Measurements from ENCODE around the gene TMEM81.

DNA sequence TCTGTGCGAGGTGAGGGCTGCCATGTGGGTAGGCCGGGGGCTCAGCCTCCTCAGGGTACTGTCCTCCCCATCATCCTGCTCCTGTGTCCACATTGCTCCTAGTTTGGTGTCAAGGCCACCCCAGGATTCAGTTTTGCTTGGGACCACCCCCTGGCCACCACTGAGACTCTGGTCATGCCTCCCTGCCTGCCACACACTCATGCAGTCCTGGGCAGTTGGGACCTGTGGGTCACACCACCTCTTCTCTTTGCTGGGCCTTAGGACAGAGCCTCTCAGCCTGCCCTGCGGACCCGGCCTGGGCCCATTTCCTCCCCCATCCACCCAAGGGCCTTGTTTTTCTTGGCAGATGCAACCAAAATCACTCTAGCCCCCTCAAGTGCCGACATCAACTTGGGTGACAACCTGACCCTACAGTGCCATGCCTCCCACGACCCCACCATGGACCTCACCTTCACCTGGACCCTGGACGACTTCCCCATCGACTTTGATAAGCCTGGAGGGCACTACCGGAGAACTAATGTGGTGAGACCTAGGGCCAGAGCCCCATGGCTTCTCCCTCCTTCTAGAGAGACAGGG lies 19.4 kb downstream of the TMEM81 start:
- TF ChIP-seq, protein P1, sequence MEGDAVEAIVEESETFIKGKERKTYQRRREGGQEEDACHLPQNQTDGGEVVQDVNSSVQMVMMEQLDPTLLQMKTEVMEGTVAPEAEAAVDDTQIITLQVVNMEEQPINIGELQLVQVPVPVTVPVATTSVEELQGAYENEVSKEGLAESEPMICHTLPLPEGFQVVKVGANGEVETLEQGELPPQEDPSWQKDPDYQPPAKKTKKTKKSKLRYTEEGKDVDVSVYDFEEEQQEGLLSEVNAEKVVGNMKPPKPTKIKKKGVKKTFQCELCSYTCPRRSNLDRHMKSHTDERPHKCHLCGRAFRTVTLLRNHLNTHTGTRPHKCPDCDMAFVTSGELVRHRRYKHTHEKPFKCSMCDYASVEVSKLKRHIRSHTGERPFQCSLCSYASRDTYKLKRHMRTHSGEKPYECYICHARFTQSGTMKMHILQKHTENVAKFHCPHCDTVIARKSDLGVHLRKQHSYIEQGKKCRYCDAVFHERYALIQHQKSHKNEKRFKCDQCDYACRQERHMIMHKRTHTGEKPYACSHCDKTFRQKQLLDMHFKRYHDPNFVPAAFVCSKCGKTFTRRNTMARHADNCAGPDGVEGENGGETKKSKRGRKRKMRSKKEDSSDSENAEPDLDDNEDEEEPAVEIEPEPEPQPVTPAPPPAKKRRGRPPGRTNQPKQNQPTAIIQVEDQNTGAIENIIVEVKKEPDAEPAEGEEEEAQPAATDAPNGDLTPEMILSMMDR (conservative IDR thresholded peaks at IDR 0.05) = no peak
- no peak for TF ChIP-seq ZFX (IDR thresholded peaks at IDR 0.05)
